HG03039 (cell line): ENCODE results near the gene ANO1.

ENCODE experiments used
- ATAC-seq: cut with Tn5 transposase; IDR thresholded peaks from one replicate; pipeline ENCODE4 v1.9.1; 2021; ENCODE audit warnings: mild to moderate bottlenecking, moderate library complexity; ENCODE audit not compliant: unreplicated experiment

The ANO1 gene

GRCh38 chr11:70072861-70073755 is 5.0 kb upstream of the ANO1 start:
- ATAC-seq, result no peak

DNA sequence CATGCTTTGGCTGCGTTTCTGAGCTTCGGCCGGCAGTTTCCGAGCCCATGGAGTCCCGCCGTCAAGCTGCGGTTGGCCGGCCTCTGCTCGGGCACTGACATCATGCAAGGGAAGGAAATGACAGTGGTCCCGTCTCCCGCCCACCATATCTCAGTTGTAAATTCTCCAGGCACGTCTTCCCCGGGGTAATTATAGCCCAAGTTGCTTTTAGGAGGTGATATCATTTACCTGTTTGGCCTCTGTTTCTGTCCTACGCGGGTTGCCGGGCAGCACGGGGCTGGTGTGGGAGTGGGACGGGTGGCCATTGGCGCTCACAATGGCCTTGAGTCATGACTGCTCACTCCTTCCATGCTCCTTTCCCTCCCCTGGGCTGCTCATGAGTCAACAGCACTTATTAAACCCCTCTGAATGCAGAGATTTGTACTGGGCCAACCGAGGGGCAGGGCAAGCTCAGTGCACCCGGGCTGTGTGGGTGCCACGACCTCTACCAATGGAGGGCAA is 4.2 kb upstream of the ANO1 start:
- ATAC-seq, result no peak

DNA sequence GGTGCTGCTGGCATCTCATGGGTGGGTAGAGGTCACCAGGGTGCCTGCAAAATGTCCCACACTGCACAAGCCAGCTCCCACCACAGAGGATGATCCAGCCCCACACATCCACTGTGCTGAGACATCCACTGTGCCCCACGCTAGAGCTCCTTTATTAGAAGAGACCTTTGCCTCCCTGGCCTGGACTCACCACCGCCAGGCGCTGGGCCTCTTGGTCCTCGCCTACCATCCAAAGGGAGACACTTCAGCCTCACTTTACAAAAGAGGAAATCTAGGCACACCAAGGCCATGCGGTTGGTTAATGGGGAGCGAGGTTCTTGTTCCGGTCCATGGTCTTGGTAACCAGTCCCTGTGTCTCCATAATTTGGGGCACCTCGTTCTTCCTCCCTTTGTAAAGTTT is 3.4 kb upstream of the ANO1 start:
- ATAC-seq, result no peak

GRCh38 chr11:70075836-70076235 is 2.3 kb upstream of the ANO1 start:
- no peak for ATAC-seq

GRCh38 chr11:70076461-70076931 is 1.6 kb upstream of the ANO1 start:
- ATAC-seq, result no peak

- no peak for ATAC-seq
These were observed 564 bp upstream of the ANO1 start for GRCh38 chr11:70077411-70078094.

DNA sequence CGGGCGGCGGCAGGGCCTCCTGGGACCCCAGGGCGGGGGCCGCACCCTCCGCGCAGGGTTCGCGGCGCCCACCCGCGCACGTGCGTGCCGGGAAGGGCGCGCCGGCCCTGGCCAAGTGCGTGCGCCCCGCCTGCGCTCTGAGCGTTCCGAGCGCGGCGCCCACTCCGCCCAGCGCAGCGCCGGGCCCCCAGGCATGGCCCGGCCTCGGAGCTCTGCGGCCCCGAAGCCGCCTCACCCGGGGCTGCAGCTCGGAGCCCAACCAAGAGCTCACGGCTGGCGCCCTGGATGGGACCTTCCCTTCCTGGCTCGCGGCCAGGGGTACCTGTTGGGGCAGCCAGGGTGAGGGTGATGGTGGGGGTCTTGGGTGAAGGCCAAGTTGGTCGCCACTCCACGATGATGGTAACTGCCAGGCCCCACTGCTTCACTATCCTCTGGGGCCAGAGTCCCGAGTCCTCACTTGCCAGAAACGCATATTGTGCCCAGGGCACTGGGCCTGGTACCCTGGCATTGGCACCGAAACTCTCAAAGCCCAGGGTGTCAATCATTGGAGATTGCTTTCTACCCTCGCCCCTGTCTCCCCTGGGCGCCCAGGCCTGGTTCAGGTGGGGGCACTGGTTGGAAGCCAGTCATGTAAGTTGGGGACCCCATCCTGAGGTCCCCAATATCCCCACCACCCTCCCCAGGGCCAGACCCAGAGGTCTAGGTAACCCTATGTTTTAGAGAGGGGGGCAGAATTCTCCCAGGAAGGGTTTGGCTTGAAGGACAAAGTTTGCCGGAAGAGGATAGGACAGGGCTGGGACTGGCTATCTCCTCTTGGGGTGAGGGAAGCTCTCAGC is 882 bp downstream of the ANO1 start:
- ATAC-seq, result no peak

DNA sequence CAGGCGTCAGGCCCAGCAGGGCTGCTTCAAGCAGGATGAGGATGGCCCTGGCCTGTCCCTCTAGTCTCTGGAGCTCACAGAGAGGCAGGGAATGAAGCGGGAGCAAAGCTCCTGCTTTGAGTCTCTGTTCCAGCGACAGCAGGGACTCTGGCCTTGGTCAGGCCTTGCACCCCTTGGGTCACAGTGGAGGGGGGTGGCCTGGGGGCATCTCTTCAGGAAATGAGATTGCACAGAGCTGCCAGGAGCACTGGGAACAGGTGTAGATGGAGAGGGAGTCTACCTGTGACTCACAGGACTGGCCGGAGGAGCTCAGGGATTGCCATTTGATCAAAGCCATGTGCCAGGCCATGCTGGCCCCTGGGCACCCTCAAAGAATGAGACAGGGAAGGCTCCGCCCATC is 1.6 kb downstream of the ANO1 start:
- ATAC-seq, result no peak

GRCh38 chr11:70080763-70081162 is 2.6 kb downstream of the ANO1 start:
- ATAC-seq, result no peak

DNA sequence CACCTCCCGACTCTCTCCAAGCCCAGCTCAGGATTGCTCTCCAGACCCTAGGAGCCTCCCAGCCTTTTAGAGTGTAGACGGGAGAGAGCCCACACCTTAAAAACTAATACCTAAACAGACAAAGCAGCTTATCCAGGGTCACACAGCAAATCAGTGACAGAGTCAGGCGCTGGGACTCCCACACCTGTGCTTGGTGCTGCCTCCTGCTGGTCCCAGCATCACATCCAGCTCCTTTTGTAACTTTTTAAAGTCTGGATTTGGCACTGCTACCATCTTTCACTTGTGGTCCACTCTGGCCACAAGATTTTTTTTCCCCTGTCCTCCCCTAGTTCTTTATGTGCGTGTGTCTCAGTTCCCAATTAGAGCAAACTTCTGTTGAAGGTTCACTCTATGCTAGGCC is 4.7 kb downstream of the ANO1 start:
- no peak for ATAC-seq

- no peak for ATAC-seq
These were observed 6.2 kb downstream of the ANO1 start for GRCh38 chr11:70084046-70084984.

DNA sequence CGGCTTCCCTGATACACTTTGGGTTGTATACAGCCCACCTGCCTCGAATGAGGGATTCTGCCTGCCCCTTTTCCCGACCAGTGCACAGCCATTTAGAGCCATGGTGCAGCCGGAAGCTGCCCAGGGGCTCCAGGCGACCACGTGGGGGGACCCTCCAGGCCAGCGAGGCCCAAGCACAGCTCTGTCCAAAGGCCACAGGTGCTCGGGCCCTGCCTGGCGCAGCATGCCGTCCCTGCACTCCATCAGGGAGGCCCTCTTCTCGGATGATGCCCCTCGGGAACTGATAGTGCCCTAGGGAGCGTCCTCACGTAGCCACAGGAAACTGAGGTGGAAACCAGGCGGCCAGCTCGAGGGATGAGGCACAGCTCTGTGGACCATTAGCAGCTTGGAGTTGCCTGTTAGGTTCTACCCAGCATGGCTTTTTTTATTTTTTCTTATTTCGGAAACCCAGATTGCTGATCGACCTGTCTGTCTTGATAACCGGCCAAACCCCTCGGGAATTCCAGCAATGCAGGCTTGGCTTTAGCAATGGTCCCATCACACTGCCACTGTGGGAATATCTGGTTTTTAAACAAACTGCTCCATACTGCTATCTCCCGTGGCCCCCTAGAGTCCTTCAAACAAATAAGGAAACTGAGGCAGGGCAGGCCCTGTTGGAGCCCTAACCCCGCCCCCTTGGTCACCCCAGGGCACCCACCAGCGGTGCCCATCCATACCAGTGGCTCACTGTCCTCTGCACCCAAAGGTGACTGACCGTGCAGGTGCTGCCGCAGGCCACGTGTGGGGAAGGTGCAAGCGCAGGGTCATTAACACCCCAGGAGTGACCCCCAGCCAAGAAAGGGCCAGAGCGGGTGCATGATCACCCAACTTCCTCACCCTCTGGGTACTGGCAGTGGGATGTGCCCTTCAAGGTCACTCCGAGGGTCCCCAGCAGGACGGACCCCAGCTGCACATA is 8.0 kb downstream of the ANO1 start:
- ATAC-seq, result no peak

DNA sequence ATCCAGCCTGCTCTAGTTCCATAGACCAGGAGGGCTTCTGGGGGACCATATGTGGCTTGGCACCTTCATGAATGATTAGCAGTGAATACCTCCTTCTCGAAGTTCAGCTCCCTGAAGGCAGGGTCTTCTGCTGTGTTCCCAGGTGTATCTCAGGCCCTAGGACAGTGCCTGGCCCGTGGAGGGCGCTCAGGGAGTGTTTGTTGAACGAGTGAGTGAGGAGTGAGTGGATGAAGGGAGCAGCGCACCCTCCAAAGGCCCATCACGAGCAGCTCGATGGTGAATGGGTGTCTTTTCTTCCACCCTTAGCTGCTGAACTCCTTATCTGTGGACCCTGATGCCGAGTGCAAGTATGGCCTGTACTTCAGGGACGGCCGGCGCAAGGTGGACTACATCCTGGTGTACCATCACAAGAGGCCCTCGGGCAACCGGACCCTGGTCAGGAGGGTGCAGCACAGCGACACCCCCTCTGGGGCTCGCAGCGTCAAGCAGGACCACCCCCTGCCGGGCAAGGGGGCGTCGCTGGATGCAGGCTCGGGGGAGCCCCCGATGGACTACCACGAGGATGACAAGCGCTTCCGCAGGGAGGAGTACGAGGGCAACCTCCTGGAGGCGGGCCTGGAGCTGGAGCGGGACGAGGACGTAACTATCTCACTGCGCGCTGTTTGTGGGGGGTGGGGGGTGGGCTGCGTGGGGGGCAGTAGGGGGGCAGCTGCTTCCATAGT is 9.5 kb downstream of the ANO1 start:
- ATAC-seq, result no peak

- ATAC-seq, result no peak
These were observed 10.7 kb downstream of the ANO1 start for GRCh38 chr11:70088735-70089250.

GRCh38 chr11:70089631-70090030 is 11.5 kb downstream of the ANO1 start:
- ATAC-seq, result no peak

DNA sequence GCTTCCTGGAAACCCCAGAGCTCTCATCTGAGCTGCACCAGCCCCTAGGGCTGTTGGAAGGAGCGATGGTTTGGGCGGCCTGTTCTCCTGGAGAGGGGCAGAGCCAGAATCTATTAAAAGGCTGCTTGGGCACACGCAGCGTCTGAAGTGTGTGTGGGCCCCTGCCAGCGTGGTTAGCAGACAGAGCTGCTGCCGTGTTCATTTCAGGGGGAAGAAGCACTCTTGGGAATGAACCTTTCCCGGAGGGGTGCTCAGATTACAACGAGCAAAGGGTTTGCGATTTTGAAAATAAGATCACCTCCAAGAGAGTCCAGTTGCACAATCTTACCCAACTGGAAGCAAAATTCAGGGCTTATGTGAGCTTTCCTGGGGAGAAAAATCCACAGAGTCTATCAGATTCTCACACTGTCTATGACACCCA is 12.9 kb downstream of the ANO1 start:
- ATAC-seq, result no peak

GRCh38 chr11:70091638-70092037 is 13.5 kb downstream of the ANO1 start:
- no peak for ATAC-seq
